OCI-LY3 (cell line): ENCODE measurements around the gene DCAKD.

Source experiments
- EZH2phosphoT487 ChIP-seq: fragments of 200-600 bp; shearing (Covaris generic); IDR thresholded peaks from 2 replicates; pipeline ENCODE4 v1.6.1; 2018; ENCODE audit warnings: antibody characterized with exemption, mixed run types, low read depth
- TF ChIP-seq, protein P1 (sequence below): fragments of 200-600, 300-600 bp; sonication (generic); IDR thresholded peaks from 2 replicates; pipeline ENCODE4 v1.5.1; 2014; ENCODE audit warnings: antibody characterized with exemption, low read length, low read depth

- TF ChIP-seq, protein P1, sequence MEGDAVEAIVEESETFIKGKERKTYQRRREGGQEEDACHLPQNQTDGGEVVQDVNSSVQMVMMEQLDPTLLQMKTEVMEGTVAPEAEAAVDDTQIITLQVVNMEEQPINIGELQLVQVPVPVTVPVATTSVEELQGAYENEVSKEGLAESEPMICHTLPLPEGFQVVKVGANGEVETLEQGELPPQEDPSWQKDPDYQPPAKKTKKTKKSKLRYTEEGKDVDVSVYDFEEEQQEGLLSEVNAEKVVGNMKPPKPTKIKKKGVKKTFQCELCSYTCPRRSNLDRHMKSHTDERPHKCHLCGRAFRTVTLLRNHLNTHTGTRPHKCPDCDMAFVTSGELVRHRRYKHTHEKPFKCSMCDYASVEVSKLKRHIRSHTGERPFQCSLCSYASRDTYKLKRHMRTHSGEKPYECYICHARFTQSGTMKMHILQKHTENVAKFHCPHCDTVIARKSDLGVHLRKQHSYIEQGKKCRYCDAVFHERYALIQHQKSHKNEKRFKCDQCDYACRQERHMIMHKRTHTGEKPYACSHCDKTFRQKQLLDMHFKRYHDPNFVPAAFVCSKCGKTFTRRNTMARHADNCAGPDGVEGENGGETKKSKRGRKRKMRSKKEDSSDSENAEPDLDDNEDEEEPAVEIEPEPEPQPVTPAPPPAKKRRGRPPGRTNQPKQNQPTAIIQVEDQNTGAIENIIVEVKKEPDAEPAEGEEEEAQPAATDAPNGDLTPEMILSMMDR = no peak
- no peak for TF ChIP-seq EZH2phosphoT487
Observed at GRCh38 chr17:45034599-45034998, 16.8 kb downstream of the DCAKD start.
